Lower leg skin (tissue), 4 donors: ENCODE data around the gene HEATR3. TPM values are rescaled to one million over a fixed set of nuclear protein-coding genes. Genes with fewer than 3 reads are reported as not detected.

Source experiments
- DNase-seq, 2 donors: peaks; one replicate each; pipeline ENCODE4 v3.0.0-alpha.2; 2019; ENCODE audit warnings: low spot score in 2 of 2
- H3K4me3 ChIP-seq: fragments of 200-600 bp; sonication (generic); 2 replicates; pipeline ENCODE4 v1.5.1; 2017; ENCODE audit warnings: mild to moderate bottlenecking, low read depth; ENCODE audit not compliant: poor library complexity, severe bottlenecking
- POLR2A ChIP-seq, 2 donors: fragments of 450-650 bp; IDR thresholded peaks; one replicate each; pipeline ENCODE4 v1.6.1; 2016 to 2017; ENCODE audit warnings: antibody characterized with exemption in 2 of 2, mild to moderate bottlenecking in 1 of 2, moderate library complexity in 1 of 2
- WGBS, 2 donors: methylation state at CpG; one replicate each; pipeline ENCODE4 v1.1.5; 2018; 5-methylcytosine and 5-hydroxymethylcytosine counted together
- intact Hi-C: fragments of 100-400 bp; cut with DNase I; formaldehyde crosslinking; loops from one replicate; pipeline ENCODE4 v1.15.0; 2023; ENCODE audit warnings: low total_unique reads
- total RNA-seq, 4 donors: library from RNA; depleted of rRNA; stranded (reverse); fragments of >200 nt; gene quantifications; one replicate each; pipeline ENCODE4 v1.1.0, GENCODE V29; 2016
- TF ChIP-seq, protein P1 (sequence below), 3 donors: fragments of 450-650 bp; IDR thresholded peaks; one replicate each; pipeline ENCODE4 v1.5.1; 2016; ENCODE audit warnings: antibody characterized with exemption in 3 of 3, mild to moderate bottlenecking in 3 of 3, moderate library complexity in 2 of 3

HEATR3 gene
- total RNA-seq, 4 donors from 2014 or later, result 11.5 to 19.7 (median 12.5) TPM

DNA sequence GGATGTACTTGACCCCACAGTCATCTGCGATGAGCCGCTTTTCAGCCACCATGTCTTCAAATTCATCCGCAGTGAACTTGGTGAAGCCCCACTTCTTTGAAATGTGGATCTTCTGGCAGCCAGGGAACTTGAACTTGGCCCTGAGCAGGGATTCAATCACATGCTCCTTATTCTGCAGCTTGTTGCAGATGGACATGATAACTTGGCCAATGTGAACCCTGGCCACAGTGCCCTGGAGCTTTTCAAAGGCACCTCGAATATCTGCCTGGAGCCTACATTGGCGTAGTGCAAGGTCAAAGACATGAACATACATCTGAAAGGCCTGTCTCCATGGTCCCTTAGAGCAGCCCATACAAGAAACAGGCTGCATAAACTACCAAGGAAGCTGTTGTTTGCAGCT is 85.6 kb downstream of the HEATR3 start:
- WGBS, 2 donors, result 92 to 95% methylated on average over 5 of the region's 5 CpGs
- TF ChIP-seq POLR2A (IDR thresholded peaks at IDR 0.05), result no peak
- TF ChIP-seq, protein P1, sequence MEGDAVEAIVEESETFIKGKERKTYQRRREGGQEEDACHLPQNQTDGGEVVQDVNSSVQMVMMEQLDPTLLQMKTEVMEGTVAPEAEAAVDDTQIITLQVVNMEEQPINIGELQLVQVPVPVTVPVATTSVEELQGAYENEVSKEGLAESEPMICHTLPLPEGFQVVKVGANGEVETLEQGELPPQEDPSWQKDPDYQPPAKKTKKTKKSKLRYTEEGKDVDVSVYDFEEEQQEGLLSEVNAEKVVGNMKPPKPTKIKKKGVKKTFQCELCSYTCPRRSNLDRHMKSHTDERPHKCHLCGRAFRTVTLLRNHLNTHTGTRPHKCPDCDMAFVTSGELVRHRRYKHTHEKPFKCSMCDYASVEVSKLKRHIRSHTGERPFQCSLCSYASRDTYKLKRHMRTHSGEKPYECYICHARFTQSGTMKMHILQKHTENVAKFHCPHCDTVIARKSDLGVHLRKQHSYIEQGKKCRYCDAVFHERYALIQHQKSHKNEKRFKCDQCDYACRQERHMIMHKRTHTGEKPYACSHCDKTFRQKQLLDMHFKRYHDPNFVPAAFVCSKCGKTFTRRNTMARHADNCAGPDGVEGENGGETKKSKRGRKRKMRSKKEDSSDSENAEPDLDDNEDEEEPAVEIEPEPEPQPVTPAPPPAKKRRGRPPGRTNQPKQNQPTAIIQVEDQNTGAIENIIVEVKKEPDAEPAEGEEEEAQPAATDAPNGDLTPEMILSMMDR (IDR thresholded peaks at IDR 0.05), result no peak
- H3K4me3 ChIP-seq, result no peak overlapping the region
- intact Hi-C loops, result no loop called here
- no peak for DNase-seq

DNA sequence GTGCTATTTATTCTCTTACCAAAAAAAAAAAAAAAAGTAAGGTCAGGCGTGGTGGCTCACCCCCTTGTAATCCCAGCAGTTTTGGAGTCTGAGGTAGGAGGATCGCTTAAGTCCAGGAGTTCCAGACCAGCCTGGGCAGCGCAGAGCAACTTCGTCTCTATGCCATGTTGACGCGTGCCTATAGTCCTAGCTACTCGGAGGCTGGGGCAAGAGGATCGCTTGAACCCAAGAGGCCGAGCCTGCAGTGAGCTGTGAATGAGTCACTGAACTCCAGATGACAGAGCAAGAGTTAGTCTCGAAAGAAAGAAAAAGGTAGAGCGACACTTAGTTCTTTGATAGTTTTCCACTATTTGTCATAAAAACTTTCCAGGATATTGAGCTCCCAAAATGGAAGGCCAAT is 86.0 kb downstream of the HEATR3 start:
- intact Hi-C loops, result no loop called here
- 88 to 91% methylated on average over 11 of the region's 11 CpGs for WGBS, 2 donors
- no peak overlapping the region for H3K4me3 ChIP-seq
- TF ChIP-seq POLR2A (IDR thresholded peaks at IDR 0.05), result no peak
- no peak for DNase-seq

DNA sequence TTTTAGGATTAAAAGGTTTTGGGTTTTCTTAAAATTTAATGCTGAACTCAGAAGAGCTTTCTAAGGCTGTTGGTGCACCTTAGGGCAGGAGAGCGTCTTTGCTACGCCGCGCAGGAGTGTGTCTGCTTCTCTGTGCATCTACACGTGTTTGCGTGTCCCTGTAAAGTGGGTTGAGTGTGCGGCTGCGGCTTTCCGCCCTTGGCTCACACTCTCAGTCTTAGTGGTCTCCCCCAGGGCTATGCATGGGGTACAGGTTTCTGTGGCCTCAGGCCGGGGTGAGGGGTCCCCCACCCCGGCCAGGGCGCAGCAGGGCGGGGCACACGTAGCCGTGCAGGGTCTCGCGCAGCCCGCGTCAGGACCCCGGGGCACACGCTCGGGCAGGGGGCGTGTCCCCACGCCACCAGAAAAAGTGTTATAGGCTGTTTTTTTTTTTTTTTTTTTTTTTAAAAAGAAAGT is 86.6 kb downstream of the HEATR3 start:
- DNase-seq, result peak; percentile 32 to 87
- 0 to 2% methylated on average over 24 of the region's 24 CpGs for WGBS, 2 donors
- intact Hi-C loops, result no loop called here
- peak overlapping the region; percentile 79 for H3K4me3 ChIP-seq
- TF ChIP-seq, protein P1 (IDR thresholded peaks at IDR 0.05), result no peak
- TF ChIP-seq POLR2A (IDR thresholded peaks at IDR 0.05), result no peak

DNA sequence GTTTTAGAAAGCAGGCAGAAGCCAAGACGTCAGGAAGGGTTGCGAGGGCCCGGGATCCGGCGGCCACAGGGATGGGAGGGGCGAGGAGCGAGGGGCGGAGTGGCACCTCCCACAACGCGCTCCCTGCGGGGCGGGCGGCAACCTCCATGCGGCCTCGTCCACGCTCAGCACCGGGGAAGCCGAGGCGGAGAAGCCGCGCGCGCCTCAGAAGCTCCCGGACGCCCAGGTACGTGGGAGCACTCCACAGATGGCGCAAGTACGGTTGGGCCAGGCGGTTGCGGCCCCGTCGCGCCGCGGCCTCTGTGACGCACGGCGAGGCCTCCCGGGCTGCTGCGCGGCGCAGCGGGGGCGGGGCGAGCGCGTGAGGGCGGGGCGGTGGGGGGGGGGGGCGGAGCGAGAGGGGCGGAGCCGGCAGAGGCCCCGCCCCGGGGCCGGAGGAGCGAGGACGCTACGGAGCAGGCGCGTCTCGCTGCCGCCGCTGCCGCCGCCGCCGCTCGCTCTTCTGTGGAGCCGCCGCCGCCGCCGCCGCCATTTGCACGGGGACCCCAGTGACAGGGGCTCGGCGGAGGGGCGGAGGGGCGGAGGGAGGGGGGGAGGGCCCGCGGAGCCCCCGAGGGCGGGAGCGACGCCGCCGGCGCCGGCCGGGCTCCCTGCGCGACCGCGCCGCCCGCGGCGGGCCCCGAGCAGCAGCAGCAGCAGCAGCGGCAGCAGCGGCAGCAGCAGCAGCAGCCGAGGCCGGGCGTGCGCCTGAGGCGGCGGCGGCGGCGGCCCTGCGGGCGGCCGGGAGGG is 87.2 kb downstream of the HEATR3 start, which contains the start of gene TENT4B:
Gene TENT4B (plus strand): TSS at position 500 of the 789 bp plus-strand sequence. CDS start 316 bp downstream, outside the sequence.
- TF ChIP-seq, protein P1 (IDR thresholded peaks at IDR 0.05), result no peak
- peak in 1 of 2 donors; percentile 44 for TF ChIP-seq POLR2A (IDR thresholded peaks at IDR 0.05)
- intact Hi-C loops, result no loop called here
- peak; percentile 78 to 97 for DNase-seq
- 0 to 1% methylated on average over 21 to 42 of the region's 114 CpGs for whole genome bisulfite sequencing, 2 donors
- peak within 1 kb of the TSS; percentile 79 for H3K4me3 ChIP-seq

DNA sequence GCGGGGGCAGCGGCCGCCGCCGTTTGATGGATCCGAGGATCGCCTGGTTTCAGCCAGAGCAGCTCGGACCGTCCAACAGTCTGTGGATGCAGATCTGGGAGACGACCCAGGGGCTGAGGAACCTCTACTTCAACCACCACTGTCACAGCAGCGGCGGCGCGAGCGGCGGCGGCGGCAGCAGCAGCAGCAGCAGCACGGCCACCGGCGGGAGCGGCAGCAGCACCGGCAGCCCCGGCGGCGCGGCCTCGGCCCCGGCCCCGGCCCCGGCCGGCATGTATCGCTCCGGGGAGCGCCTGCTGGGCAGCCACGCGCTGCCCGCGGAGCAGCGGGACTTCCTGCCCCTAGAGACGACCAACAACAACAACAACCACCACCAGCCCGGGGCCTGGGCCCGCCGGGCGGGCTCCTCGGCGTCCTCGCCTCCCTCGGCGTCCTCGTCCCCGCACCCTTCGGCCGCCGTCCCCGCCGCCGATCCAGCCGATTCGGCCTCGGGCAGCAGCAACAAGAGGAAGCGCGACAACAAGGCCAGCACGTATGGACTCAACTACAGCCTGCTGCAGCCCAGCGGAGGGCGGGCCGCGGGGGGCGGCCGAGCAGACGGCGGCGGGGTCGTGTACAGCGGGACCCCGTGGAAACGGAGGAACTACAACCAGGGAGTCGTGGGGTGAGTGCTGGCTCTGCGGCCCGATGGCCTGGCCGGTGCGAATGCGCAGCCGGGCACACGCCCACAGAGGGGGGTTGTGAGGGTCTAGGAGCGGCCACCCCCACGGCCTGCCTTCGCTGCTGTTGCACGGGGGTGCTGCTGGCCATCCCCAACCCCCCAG is 88.0 kb downstream of the HEATR3 start:
- H3K4me3 ChIP-seq, result peak overlapping the region; percentile 65
- WGBS, 2 donors, result 2 to 3% methylated on average over 56 to 59 of the region's 89 CpGs
- TF ChIP-seq, protein P1 (IDR thresholded peaks at IDR 0.05), result no peak
- peak in 1 of 2 donors; percentile 19 for DNase-seq
- intact Hi-C loops, result no loop called here

DNA sequence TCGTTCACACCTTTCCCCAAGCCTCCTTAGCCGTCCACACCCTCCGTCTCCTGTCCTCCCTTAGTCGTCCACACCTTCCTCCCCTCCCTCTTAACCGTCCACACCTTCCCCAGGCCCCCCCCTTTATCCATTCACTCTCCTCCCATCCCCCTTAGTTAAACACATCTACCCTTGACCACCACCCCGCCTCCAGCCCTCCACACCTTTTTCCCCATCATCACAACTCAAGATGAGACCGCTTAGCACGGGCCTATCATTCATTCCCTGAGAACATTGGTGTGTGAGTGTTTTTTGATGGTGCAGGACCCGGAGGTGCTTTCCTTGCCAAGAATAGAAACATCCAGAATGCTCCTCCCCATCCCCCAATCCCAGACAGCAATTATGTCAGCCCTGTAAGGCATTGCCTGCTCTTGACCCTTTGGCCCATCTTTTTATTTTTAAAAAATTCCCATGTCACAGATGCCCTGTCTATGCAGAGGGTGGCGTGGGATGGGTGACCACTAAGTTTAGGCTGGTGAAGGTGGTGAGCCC is 88.7 kb downstream of the HEATR3 start:
- 18 to 23% methylated on average over 10 of the region's 10 CpGs for WGBS, 2 donors
- TF ChIP-seq, protein P1 (IDR thresholded peaks at IDR 0.05), result no peak
- no peak for TF ChIP-seq POLR2A (IDR thresholded peaks at IDR 0.05)
- peak overlapping the region; percentile 65 for H3K4me3 ChIP-seq
- no peak for DNase-seq
- intact Hi-C loops, result no loop called here
